Muscle layer of duodenum (tissue), 2 donors: ENCODE data around the gene BFSP1.

ENCODE experiments used
- H3K27ac ChIP-seq: one replicate; pipeline ENCODE4 v1.7.0; 2013; ENCODE audit warnings: mild to moderate bottlenecking, low read length
- H3K27me3 ChIP-seq: one replicate; pipeline ENCODE4 v1.7.0; 2013; ENCODE audit warnings: low read depth, mild to moderate bottlenecking, control low read depth, low read length
- H3K36me3 ChIP-seq, 2 donors: one replicate each; pipeline ENCODE4 v1.7.0; 2013; ENCODE audit warnings: low read length in 2 of 2, control low read depth in 1 of 2, mild to moderate bottlenecking in 1 of 2; ENCODE audit not compliant: insufficient read depth in 2 of 2, control insufficient read depth in 1 of 2
- H3K4me1 ChIP-seq, 2 donors: one replicate each; pipeline ENCODE4 v1.7.0; 2013; ENCODE audit warnings: low read length in 2 of 2, mild to moderate bottlenecking in 2 of 2, control low read depth in 1 of 2, moderate library complexity in 1 of 2; ENCODE audit not compliant: insufficient read depth in 2 of 2, control insufficient read depth in 1 of 2
- H3K4me3 ChIP-seq, 2 donors: one replicate each; pipeline ENCODE4 v1.7.0; 2013; ENCODE audit warnings: low read length in 2 of 2, low read depth in 1 of 2, mild to moderate bottlenecking in 1 of 2
- H3K9me3 ChIP-seq, 2 donors: one replicate each; pipeline ENCODE4 v1.7.0; 2013; ENCODE audit warnings: low read length in 2 of 2, control low read depth in 1 of 2, mild to moderate bottlenecking in 1 of 2; ENCODE audit not compliant: control insufficient read depth in 1 of 2
- donor health status: healthy.

BFSP1 gene

GRCh38 chr20:17493173-17493572 lies 38.0 kb downstream of the BFSP1 start:
- Histone ChIP-seq H3K36me3 (no peaks in the 10 kb centered on the region), H3K9me3 (no peaks in the 10 kb centered on the region), H3K27me3 (no peaks in the 10 kb centered on the region), H3K4me1 (peaks cover 0 to 5% of the 10 kb centered on the region in 2 donors), H3K4me3 (no peak overlapping the region), H3K27ac (no peak overlapping the region)

DNA sequence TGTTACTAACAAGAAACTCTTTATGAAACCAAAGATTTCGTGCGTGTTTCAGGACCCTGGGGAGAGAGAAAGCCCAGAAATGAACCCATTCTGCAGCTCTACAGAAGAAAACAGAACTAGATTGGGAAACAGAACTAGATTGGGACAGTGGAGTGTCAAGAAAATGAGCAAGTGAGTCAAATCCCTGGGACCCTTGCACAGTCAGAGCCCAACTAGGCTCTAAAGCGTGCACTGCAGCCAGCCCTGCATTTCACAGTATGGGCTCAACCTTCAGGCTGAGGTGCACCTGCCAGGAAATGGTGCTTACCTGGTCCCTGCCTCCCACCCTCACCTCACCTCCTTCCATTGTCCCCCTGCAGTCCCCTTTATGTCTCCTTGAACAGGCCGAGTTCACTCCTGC lies 39.7 kb downstream of the BFSP1 start:
- H3K4me1 ChIP-seq, result no peaks in the 10 kb centered on the region
- H3K4me3 ChIP-seq, result no peak overlapping the region
- no peaks in the 10 kb centered on the region for H3K27me3 ChIP-seq
- no peaks in the 10 kb centered on the region for H3K36me3 ChIP-seq
- no peaks in the 10 kb centered on the region for H3K9me3 ChIP-seq
- H3K27ac ChIP-seq, result no peak overlapping the region

- Histone ChIP-seq H3K9me3 (no peaks in the 10 kb centered on the region), H3K27me3 (no peaks in the 10 kb centered on the region), H3K36me3 (no peaks in the 10 kb centered on the region), H3K4me1 (no peaks in the 10 kb centered on the region), H3K4me3 (no peak overlapping the region), H3K27ac (no peak overlapping the region)
These were observed 40.1 kb downstream of the BFSP1 start for GRCh38 chr20:17491041-17491440.

GRCh38 chr20:17490501-17490900 lies 40.7 kb downstream of the BFSP1 start:
- H3K27me3 ChIP-seq, result no peaks in the 10 kb centered on the region
- H3K36me3 ChIP-seq, result no peaks in the 10 kb centered on the region
- H3K4me1 ChIP-seq, result no peaks in the 10 kb centered on the region
- H3K4me3 ChIP-seq, result no peak overlapping the region
- H3K27ac ChIP-seq, result no peak overlapping the region
- H3K9me3 ChIP-seq, result no peaks in the 10 kb centered on the region

- Histone ChIP-seq H3K27me3 (no peaks in the 10 kb centered on the region), H3K4me1 (no peaks in the 10 kb centered on the region), H3K36me3 (no peaks in the 10 kb centered on the region), H3K27ac (no peak overlapping the region), H3K4me3 (no peak overlapping the region), H3K9me3 (no peaks in the 10 kb centered on the region)
These were observed 42.1 kb downstream of the BFSP1 start for GRCh38 chr20:17488916-17489600.

DNA sequence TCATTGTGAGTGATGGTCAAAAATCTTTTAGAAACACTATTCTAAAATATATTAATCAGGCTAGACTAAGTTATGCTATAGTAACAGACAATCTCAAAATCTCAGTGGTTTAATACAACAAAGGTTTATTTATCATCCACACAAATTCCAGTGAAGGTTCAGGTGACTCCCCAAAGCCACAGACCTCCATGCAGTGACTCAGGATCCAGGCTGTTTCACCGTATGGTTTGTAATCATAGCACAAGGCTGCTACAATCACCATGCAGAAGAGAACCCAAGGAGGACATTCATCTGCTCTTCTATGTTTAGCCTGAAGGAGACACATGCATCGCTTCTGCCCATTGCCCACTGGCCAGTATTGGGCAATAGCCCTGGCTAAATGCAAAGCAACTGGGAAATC lies 46.2 kb downstream of the BFSP1 start:
- Histone ChIP-seq H3K27me3 (no peaks in the 10 kb centered on the region), H3K4me1 (no peaks in the 10 kb centered on the region), H3K9me3 (no peaks in the 10 kb centered on the region), H3K36me3 (no peaks in the 10 kb centered on the region), H3K27ac (no peak overlapping the region), H3K4me3 (no peak overlapping the region)

GRCh38 chr20:17482536-17482935 lies 48.6 kb downstream of the BFSP1 start:
- Histone ChIP-seq H3K27ac (no peak overlapping the region), H3K36me3 (no peaks in the 10 kb centered on the region), H3K27me3 (no peaks in the 10 kb centered on the region), H3K4me3 (no peak overlapping the region), H3K9me3 (no peaks in the 10 kb centered on the region), H3K4me1 (no peaks in the 10 kb centered on the region)

GRCh38 chr20:17481661-17482060 lies 49.5 kb downstream of the BFSP1 start:
- no peaks in the 10 kb centered on the region for H3K36me3 ChIP-seq
- H3K4me3 ChIP-seq, result no peak overlapping the region
- H3K9me3 ChIP-seq, result no peaks in the 10 kb centered on the region
- H3K27ac ChIP-seq, result no peak overlapping the region
- H3K4me1 ChIP-seq, result no peaks in the 10 kb centered on the region
- H3K27me3 ChIP-seq, result no peaks in the 10 kb centered on the region

DNA sequence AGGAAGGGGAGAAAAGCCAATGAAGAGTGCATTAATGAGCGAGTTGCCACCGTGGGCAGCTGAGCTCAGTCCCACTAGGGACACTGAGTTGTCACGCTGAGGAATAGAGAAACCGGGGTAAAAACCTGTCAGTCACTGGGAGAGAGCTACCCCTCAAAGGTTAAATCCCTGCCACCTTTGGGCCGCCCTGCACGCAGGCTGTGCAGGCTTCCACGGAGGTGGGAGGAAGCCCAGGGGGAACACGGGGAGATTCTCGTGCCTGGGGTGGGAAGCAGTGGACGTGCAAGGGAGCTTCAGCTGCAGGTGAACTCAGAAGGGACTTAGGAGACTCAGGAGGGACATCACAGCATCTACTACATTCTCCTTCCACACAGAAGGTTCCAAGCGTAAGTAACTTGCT lies 50.5 kb downstream of the BFSP1 start:
- Histone ChIP-seq H3K27ac (no peak overlapping the region), H3K27me3 (no peaks in the 10 kb centered on the region), H3K9me3 (no peaks in the 10 kb centered on the region), H3K36me3 (no peaks in the 10 kb centered on the region), H3K4me1 (no peaks in the 10 kb centered on the region), H3K4me3 (no peak overlapping the region)

DNA sequence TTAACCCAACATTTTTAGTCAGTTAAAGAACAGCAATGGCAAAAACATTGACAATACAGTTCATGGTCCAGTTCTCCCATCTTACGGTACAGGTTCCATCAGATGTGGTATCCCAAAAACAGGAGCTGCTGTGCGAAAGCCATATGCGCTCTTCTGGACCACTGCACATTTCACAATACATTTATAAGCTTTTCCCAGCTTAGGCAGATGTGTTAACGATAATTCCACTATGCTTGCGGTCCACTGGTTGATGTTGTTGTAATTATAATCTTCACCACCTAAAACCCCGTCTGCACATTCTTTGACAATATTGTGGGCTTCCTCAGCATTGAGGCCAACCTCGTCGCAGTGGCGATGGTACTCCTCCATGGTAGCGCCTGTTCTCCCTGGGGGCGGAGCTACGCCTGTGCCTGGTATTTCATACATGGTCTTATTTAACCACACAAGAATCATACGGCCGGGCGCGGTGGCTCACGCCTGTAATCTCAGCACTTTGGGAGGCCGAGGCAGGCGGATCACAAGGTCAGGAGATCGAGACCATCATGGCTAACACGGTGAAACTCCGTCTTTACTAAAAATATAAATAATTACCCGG lies 52.0 kb downstream of the BFSP1 start:
- no peak overlapping the region for H3K4me3 ChIP-seq
- H3K27ac ChIP-seq, result no peak overlapping the region
- no peaks in the 10 kb centered on the region for H3K36me3 ChIP-seq
- no peaks in the 10 kb centered on the region for H3K4me1 ChIP-seq
- H3K9me3 ChIP-seq, result no peaks in the 10 kb centered on the region
- no peaks in the 10 kb centered on the region for H3K27me3 ChIP-seq

GRCh38 chr20:17473659-17474058 lies 57.5 kb downstream of the BFSP1 start:
- H3K27me3 ChIP-seq, result no peaks in the 10 kb centered on the region
- no peaks in the 10 kb centered on the region for H3K36me3 ChIP-seq
- H3K27ac ChIP-seq, result no peak overlapping the region
- no peaks in the 10 kb centered on the region for H3K9me3 ChIP-seq
- no peak overlapping the region for H3K4me3 ChIP-seq
- no peaks in the 10 kb centered on the region for H3K4me1 ChIP-seq

GRCh38 chr20:17471606-17472187 lies 59.5 kb downstream of the BFSP1 start:
- H3K4me1 ChIP-seq, result no peaks in the 10 kb centered on the region
- no peak overlapping the region for H3K4me3 ChIP-seq
- H3K27ac ChIP-seq, result no peak overlapping the region
- no peaks in the 10 kb centered on the region for H3K36me3 ChIP-seq
- H3K27me3 ChIP-seq, result no peaks in the 10 kb centered on the region
- H3K9me3 ChIP-seq, result no peaks in the 10 kb centered on the region
